B cell (primary cell): Measurements from ENCODE around the gene DHRS11. TPM values are rescaled to one million over a fixed set of nuclear protein-coding genes. Genes with fewer than 3 reads are reported as not detected.

ENCODE experiments used
- ATAC-seq: fragments of 200-7000 bp; cut with Tn5 transposase; one replicate; pipeline ENCODE4 v1.10.0; 2021; ENCODE audit warnings: low read depth, mild to moderate bottlenecking, moderate number of reproducible peaks, moderate library complexity
- CTCF ChIA-PET: fragments of 350-600 bp; sonication (Branson Sonifier 250); formaldehyde crosslinking; loops from one replicate; lab custom pipeline; 2021; ENCODE audit warnings: antibody characterized with exemption, inconsistent platforms; lab: Charles Lee
- POLR2A ChIA-PET: fragments of 350-600 bp; sonication (Branson Sonifier 250); formaldehyde crosslinking; loops from one replicate; lab custom pipeline; 2021; ENCODE audit warnings: antibody characterized with exemption; lab: Charles Lee
- DNase-seq: peaks from one replicate; pipeline ENCODE4 v3.0.0; 2013
- H2AFZ ChIP-seq: 2 replicates; pipeline ENCODE4 v1.6.1; 2012; ENCODE audit warnings: mild to moderate bottlenecking, low read depth, low read length; ENCODE audit not compliant: insufficient read depth, poor library complexity, severe bottlenecking
- H3K27ac ChIP-seq, 2 donors: 1 replicate in 1 of 2; 2 replicates in 1 of 2; pipeline ENCODE4 v1.5.1; 2012 to 2013; ENCODE audit warnings: low read length in 2 of 2, mild to moderate bottlenecking in 2 of 2, moderate library complexity in 1 of 2
- H3K27me3 ChIP-seq, 4 experiments: fragments of 200-600 bp in 1 of 4; sonication (generic) in 1 of 4; replicated peaks in 1 of 4; 1 replicate in 2 of 4; 2 replicates in 2 of 4; pipeline versions ENCODE4 v1.6.1 to v1.7.0; 2013 to 2016; ENCODE audit warnings: low read length in 3 of 4, mild to moderate bottlenecking in 2 of 4, mixed read lengths in 1 of 4, moderate library complexity in 1 of 4; ENCODE audit not compliant: insufficient read depth in 4 of 4, control insufficient read depth in 3 of 4; ENCODE audit errors: control extremely low read depth in 1 of 4
- H3K36me3 ChIP-seq, 2 experiments: replicated peaks in 1 of 2; 1 replicate in 1 of 2; 2 replicates in 1 of 2; pipeline versions ENCODE4 v1.6.1 to v1.7.1; 2013; ENCODE audit warnings: low read length in 1 of 2; ENCODE audit not compliant: insufficient read depth in 2 of 2, control insufficient read depth in 1 of 2; ENCODE audit errors: control extremely low read depth in 1 of 2, extremely low read depth in 1 of 2
- H3K4me1 ChIP-seq, 2 donors: fragments of 200-600 bp in 1 of 2; sonication (generic) in 1 of 2; 1 replicate in 1 of 2; 2 replicates in 1 of 2; pipeline versions ENCODE4 v1.5.1 to v1.6.1; 2013 to 2017; ENCODE audit warnings: low read length in 2 of 2; ENCODE audit not compliant: control insufficient read depth in 2 of 2, insufficient read depth in 2 of 2
- H3K4me2 ChIP-seq: replicated peaks from 2 replicates; pipeline ENCODE3; 2012; ENCODE audit warnings: mild to moderate bottlenecking, low read depth, low read length; ENCODE audit not compliant: poor library complexity, severe bottlenecking
- H3K4me3 ChIP-seq, 5 experiments: fragments of 200-600 bp in 1 of 5; sonication (generic) in 1 of 5; 1 replicate in 3 of 5; 2 replicates in 2 of 5; pipeline versions ENCODE4 v1.5.1 to v1.7.0; 2011 to 2016; ENCODE audit warnings: low read length in 4 of 5, mild to moderate bottlenecking in 4 of 5, low read depth in 2 of 5, control low read depth in 1 of 5, moderate library complexity in 1 of 5; ENCODE audit not compliant: insufficient read depth in 1 of 5; ENCODE audit errors: control extremely low read depth in 1 of 5, extremely low read depth in 1 of 5
- H3K79me2 ChIP-seq: fragments of 200-600 bp; sonication (generic); one replicate; pipeline ENCODE4 v1.6.0; 2016; ENCODE audit warnings: low read length; ENCODE audit not compliant: control insufficient read depth, insufficient read depth
- H3K9ac ChIP-seq: fragments of 200-600 bp; sonication (generic); 2 replicates; pipeline ENCODE4 v1.6.1; 2017; ENCODE audit warnings: mild to moderate bottlenecking, low read length, moderate library complexity
- H3K9me3 ChIP-seq, 3 donors: one replicate each; pipeline versions ENCODE4 v1.6.1 to v1.7.1; 2013; ENCODE audit warnings: low read length in 2 of 3; ENCODE audit not compliant: control insufficient read depth in 2 of 3, insufficient read depth in 1 of 3; ENCODE audit errors: control extremely low read depth in 1 of 3
- H4K20me1 ChIP-seq: 2 replicates; pipeline ENCODE4 v1.6.0; 2012; ENCODE audit warnings: mild to moderate bottlenecking, low read length; ENCODE audit not compliant: insufficient read depth, control insufficient read depth, poor library complexity, severe bottlenecking
- H3K27ac Mint-ChIP-seq: one replicate; pipeline ENCODE4 v1.8.0; 2021; ENCODE audit warnings: mixed read lengths
- H3K27me3 Mint-ChIP-seq: one replicate; pipeline ENCODE4 v1.8.0; 2021; ENCODE audit warnings: mixed read lengths
- H3K4me1 Mint-ChIP-seq: one replicate; pipeline ENCODE4 v1.8.0; 2021; ENCODE audit warnings: mixed read lengths
- H3K4me3 Mint-ChIP-seq: one replicate; pipeline ENCODE4 v1.8.0; 2021; ENCODE audit warnings: mixed read lengths
- H3K9me3 Mint-ChIP-seq: one replicate; pipeline ENCODE4 v1.8.0; 2022; ENCODE audit warnings: mixed read lengths; ENCODE audit not compliant: insufficient read depth
- EZH2 ChIP-seq: IDR thresholded peaks from 2 replicates; pipeline ENCODE4 v1.6.1; 2012; ENCODE audit warnings: borderline replicate concordance, low read depth, mild to moderate bottlenecking, moderate library complexity, low read length; ENCODE audit not compliant: insufficient read depth, poor library complexity, severe bottlenecking
- WGBS: methylation state at CpG from one replicate; pipeline ENCODE4 v1.1.5; 2013; ENCODE audit warnings: missing lambda C conversion rate; ENCODE audit not compliant: insufficient coverage; 5-methylcytosine and 5-hydroxymethylcytosine counted together
- intact Hi-C: fragments of 100-400 bp; cut with micrococcal nuclease; formaldehyde crosslinking; loops from one replicate; pipeline ENCODE4 v1.10.0; 2022
- polyA plus RNA-seq: library from polyadenylated mRNA; depleted of rRNA; stranded (reverse); fragments of >200 nt; gene quantifications from 2 replicates; pipeline ENCODE4 v1.2.3, GENCODE V29; 2012
- total RNA-seq, 2 donors: library from RNA; stranded (reverse); fragments of 120-200 nt in 1 of 2; gene quantifications; 1 replicate in 1 of 2; 2 replicates in 1 of 2; pipeline versions ENCODE4 v1.2.3 to v1.2.4, GENCODE V29; 2013 to 2022
- TF ChIP-seq, protein P1 (sequence below): fragments of 200-600 bp; IDR thresholded peaks from one replicate; pipeline ENCODE4 v1.8.0; 2022; ENCODE audit warnings: antibody characterized with exemption, mild to moderate bottlenecking

DHRS11 gene
- total and polyA plus RNA-seq, 2 donors (not counting 1 experiment from before 2014, with no cell fraction given): 4.3 to 8.2 TPM

- no peak overlapping the region for H3K27ac Mint-ChIP-seq
- no peaks in the 10 kb centered on the region for H3K9me3 Mint-ChIP-seq
- WGBS: 74% methylated on average over 10 of the region's 18 CpGs
Observed at GRCh38 chr17:36632916-36633771, 41.5 kb downstream of the DHRS11 start.

More at GRCh38 chr17:36632916-36633771, 41.5 kb downstream of the DHRS11 start:
- H3K27ac ChIP-seq: no peak overlapping the region
- H4K20me1 ChIP-seq: no peaks in the 10 kb centered on the region
- no peak for ATAC-seq
- intact Hi-C loops: no loop called here
- Mint-ChIP-seq H3K4me1 (no peaks in the 10 kb centered on the region), H3K27me3 (peaks cover 19% of the 10 kb centered on the region), H3K4me3 (no peak overlapping the region)
- H3K79me2 ChIP-seq: no peaks in the 10 kb centered on the region
- H3K27me3 ChIP-seq: peaks cover 0 to 10% (median 3%) of the 10 kb centered on the region in 4 experiments
- POLR2A ChIA-PET: no interaction called here
- no peak overlapping the region for H3K4me3 ChIP-seq
- TF ChIP-seq EZH2: no peak
- TF ChIP-seq, protein P1, sequence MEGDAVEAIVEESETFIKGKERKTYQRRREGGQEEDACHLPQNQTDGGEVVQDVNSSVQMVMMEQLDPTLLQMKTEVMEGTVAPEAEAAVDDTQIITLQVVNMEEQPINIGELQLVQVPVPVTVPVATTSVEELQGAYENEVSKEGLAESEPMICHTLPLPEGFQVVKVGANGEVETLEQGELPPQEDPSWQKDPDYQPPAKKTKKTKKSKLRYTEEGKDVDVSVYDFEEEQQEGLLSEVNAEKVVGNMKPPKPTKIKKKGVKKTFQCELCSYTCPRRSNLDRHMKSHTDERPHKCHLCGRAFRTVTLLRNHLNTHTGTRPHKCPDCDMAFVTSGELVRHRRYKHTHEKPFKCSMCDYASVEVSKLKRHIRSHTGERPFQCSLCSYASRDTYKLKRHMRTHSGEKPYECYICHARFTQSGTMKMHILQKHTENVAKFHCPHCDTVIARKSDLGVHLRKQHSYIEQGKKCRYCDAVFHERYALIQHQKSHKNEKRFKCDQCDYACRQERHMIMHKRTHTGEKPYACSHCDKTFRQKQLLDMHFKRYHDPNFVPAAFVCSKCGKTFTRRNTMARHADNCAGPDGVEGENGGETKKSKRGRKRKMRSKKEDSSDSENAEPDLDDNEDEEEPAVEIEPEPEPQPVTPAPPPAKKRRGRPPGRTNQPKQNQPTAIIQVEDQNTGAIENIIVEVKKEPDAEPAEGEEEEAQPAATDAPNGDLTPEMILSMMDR: no peak
- H2AFZ ChIP-seq: no peak overlapping the region
- no peaks in the 10 kb centered on the region for H3K36me3 ChIP-seq
- DNase-seq: no peak
- no peak overlapping the region for H3K4me2 ChIP-seq
- H3K9ac ChIP-seq: no peak overlapping the region
- no peaks in the 10 kb centered on the region for H3K4me1 ChIP-seq
- CTCF ChIA-PET: interaction anchor here (0.7 to 10.1 kb wide), 2 partner anchors 11 to 413 kb away, joined by 3 to 150 read pairs; no protein-coding TSS in a partner anchor
- no peaks in the 10 kb centered on the region for H3K9me3 ChIP-seq
